Ascending aorta (tissue), 2 donors: ENCODE results near the gene ACSF3. TPM values are rescaled to one million over a fixed set of nuclear protein-coding genes. Genes with fewer than 3 reads are reported as not detected.
"Not testable (repeated sequence)": the region's sequence is repeated elsewhere in the genome, so short reads cannot be mapped to it uniquely, and the experiment has no call there.

ENCODE experiments used
- DNase-seq, 2 donors: peaks; one replicate each; pipeline ENCODE4 v3.0.0-alpha.2; 2019; ENCODE audit warnings: low spot score in 2 of 2
- H3K27ac ChIP-seq, 2 donors: fragments of 200-600 bp; sonication (generic); one replicate each; pipeline ENCODE4 v1.5.1; 2016 to 2017; ENCODE audit warnings: mild to moderate bottlenecking in 1 of 2
- H3K27me3 ChIP-seq: fragments of 200-600 bp; sonication (generic); one replicate; pipeline ENCODE4 v1.5.1; 2017
- H3K36me3 ChIP-seq, 2 donors: fragments of 200-600 bp; sonication (generic); one replicate each; pipeline ENCODE4 v1.5.1; 2016
- H3K4me1 ChIP-seq, 2 donors: fragments of 200-600 bp; sonication (generic); one replicate each; pipeline ENCODE4 v1.5.1; 2016 to 2017; ENCODE audit warnings: mild to moderate bottlenecking in 1 of 2
- H3K4me3 ChIP-seq, 2 donors: fragments of 200-600 bp; sonication (generic); one replicate each; pipeline ENCODE4 v1.5.1; 2016 to 2017; ENCODE audit warnings: mild to moderate bottlenecking in 1 of 2
- H3K9me3 ChIP-seq, 2 donors: fragments of 200-600 bp; sonication (generic); one replicate each; pipeline ENCODE4 v1.5.1; 2016
- CTCF ChIP-seq, 3 experiments: fragments of 200-600 bp in 2 of 3; fragments of 450-650 bp in 1 of 3; sonication (generic) in 2 of 3; IDR thresholded peaks; one replicate each; pipeline ENCODE4 v1.5.1; 2016 to 2019; ENCODE audit warnings: antibody characterized with exemption in 3 of 3, mild to moderate bottlenecking in 1 of 3, moderate library complexity in 1 of 3
- intact Hi-C: fragments of 100-400 bp; cut with DNase I; formaldehyde crosslinking; loops from one replicate; pipeline ENCODE4 v1.15.1; 2023
- total RNA-seq: library from RNA; depleted of rRNA; stranded (reverse); fragments of >200 nt; gene quantifications from one replicate; pipeline ENCODE4 v1.1.0, GENCODE V29; 2016

The ACSF3 gene
- total RNA-seq, 1 donor from 2014 or later, result 5.2 TPM

DNA sequence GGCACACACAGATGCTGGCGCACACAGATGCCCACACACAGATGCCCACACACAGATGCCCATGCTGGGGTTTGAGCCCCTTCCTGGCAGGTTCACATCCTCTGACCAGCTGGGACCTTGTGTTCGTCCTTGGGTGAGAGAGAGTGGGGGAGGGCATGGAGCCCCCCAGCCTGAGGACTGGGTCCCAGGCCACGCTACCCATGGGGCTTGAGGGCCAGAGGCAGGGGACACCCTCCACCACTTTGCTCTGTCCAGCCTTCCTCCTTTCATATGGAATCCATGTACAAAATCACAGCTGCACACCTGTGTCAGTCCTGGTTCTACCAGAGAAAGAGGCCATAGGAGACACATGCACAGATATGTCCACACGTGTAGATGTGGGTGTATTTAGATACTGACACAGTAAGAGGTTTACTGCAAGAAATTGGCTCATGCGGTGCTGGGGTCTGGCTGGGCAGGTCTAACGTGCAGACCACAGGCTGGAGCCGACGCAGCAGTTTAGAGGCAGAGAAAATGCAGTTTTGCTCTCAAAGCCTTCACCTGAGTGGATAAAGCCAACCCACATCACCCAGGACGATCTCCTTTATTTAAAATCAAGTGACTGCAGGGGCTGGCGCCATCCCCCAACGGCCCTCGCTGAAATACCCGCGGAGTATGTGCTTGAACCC, 95.8 kb downstream of the ACSF3 start:
- no peak for TF ChIP-seq CTCF (IDR thresholded peaks at IDR 0.05)
- H3K36me3 ChIP-seq, result no peaks in the 10 kb centered on the region
- H3K27me3 ChIP-seq, result no peaks in the 10 kb centered on the region
- H3K4me1 ChIP-seq, result peaks cover 0 to 5% of the 10 kb centered on the region in 2 donors
- intact Hi-C loops, result no loop called here
- H3K4me3 ChIP-seq, result no peak overlapping the region
- H3K9me3 ChIP-seq, result no peaks in the 10 kb centered on the region
- DNase-seq, result no peak
- H3K27ac ChIP-seq, result no peak overlapping the region

- intact Hi-C loops, result no loop called here
- no peaks in the 10 kb centered on the region for H3K9me3 ChIP-seq
- no peak overlapping the region for H3K27ac ChIP-seq
- TF ChIP-seq CTCF (IDR thresholded peaks at IDR 0.05), result no peak
- H3K4me1 ChIP-seq, result peaks cover 0 to 5% of the 10 kb centered on the region in 2 donors
- peak in 1 of 2 donors; percentile 61 for DNase-seq
- H3K27me3 ChIP-seq, result no peaks in the 10 kb centered on the region
- no peaks in the 10 kb centered on the region for H3K36me3 ChIP-seq
- no peak overlapping the region for H3K4me3 ChIP-seq
Observed at GRCh38 chr16:89190150-89190958, 96.7 kb downstream of the ACSF3 start.

DNA sequence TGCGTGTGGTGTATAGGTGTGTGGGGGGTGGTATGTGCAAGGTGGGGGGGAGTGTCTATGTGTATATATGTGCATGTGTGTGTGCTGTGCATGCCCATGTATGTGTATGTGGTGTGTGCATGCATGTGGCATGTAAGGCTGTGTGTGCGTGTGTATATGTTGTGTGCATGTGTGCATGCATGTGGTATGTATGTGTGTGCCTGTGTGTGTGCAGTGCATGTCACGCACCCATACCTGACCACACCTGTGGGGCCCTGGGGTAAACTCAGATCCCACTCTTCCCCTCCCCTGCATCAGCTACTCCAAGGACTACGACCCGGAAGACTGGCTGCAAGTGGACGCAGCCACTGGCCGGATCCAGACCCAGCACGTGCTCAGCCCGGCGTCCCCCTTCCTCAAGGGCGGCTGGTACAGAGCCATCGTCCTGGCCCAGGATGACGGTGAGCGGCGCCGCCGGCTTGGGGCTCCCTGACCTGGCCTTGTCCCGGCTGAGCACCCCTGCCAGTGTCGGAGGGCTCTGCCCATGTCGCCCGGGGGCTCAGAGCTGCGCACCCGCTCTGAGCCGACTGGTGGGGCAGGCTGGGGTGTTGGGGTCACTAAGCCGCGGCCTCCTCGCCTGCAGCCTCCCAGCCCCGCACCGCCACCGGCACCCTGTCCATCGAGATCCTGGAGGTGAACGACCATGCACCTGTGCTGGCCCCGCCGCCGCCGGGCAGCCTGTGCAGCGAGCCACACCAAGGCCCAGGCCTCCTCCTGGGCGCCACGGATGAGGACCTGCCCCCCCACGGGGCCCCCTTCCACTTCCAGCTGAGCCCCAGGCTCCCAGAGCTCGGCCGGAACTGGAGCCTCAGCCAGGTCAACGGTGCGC, 97.6 kb downstream of the ACSF3 start:
- intact Hi-C loops, result no loop called here
- Histone ChIP-seq H3K27ac (no peak overlapping the region), H3K4me3 (peak overlapping the region in 1 of 2 donors; percentile 59), H3K27me3 (no peaks in the 10 kb centered on the region), H3K9me3 (no peaks in the 10 kb centered on the region), H3K36me3 (no peaks in the 10 kb centered on the region), H3K4me1 (peaks cover 0 to 5% of the 10 kb centered on the region in 2 donors)
- no peak for TF ChIP-seq CTCF (IDR thresholded peaks at IDR 0.05)
- DNase-seq, result peak in 1 of 2 donors; percentile 53

- TF ChIP-seq CTCF (IDR thresholded peaks at IDR 0.05), result no peak
- H3K27me3 ChIP-seq, result no peaks in the 10 kb centered on the region
- no peaks in the 10 kb centered on the region for H3K9me3 ChIP-seq
- H3K4me3 ChIP-seq, result peak overlapping the region; percentile 52 to 59
- intact Hi-C loops, result no loop called here
- no peak for DNase-seq
- no peaks in the 10 kb centered on the region for H3K36me3 ChIP-seq
- H3K4me1 ChIP-seq, result peaks cover 0 to 5% of the 10 kb centered on the region in 2 donors
- no peak overlapping the region for H3K27ac ChIP-seq
Observed at GRCh38 chr16:89191901-89192185, 98.2 kb downstream of the ACSF3 start.

GRCh38 chr16:89192186-89192955, 98.7 kb downstream of the ACSF3 start:
- H3K4me1 ChIP-seq, intact Hi-C loops, H3K9me3 ChIP-seq, H3K36me3 ChIP-seq, H3K27me3 ChIP-seq, H3K27ac ChIP-seq: not testable (repeated sequence)
- peak overlapping the region; percentile 52 to 59 for H3K4me3 ChIP-seq
- DNase-seq, result peak in 1 of 2 donors; percentile 70
